ENCODE results near the gene PERM1.
"Not testable (repeated sequence)": the region's sequence is repeated elsewhere in the genome, so short reads cannot be mapped to it uniquely, and the experiment has no call there.

The PERM1 gene

GRCh38 chr1:993379-993995, 11.6 kb upstream of the PERM1 start:
- TF ChIP-seq EZH2phosphoT487 (IDR thresholded peaks at IDR 0.05; ENCODE audit: borderline replicate concordance, low read length) (no peak), CTCF (IDR thresholded peaks at IDR 0.05; ENCODE audit: low read depth, low read length, poor library complexity, severe bottlenecking) (no peak)
- Histone ChIP-seq H4K20me1 (ENCODE audit: control insufficient read depth, insufficient read depth, low read depth, low read length) (no peaks in the 10 kb centered on the region), H3K9me3 (ENCODE audit: control insufficient read depth, insufficient read depth, low read length) (no peaks in the 10 kb centered on the region), H3K36me3 (ENCODE audit: control insufficient read depth, low read length) (no peaks in the 10 kb centered on the region), H3K4me2 (ENCODE audit: low read length) (no peak overlapping the region), H3K4me1 (ENCODE audit: control insufficient read depth, low read length) (no peaks in the 10 kb centered on the region), H3K4me3 (ENCODE audit: low read length) (no peak overlapping the region), H3K27ac (ENCODE audit: low read depth, low read length) (no peak overlapping the region), H3F3A (ENCODE audit: control insufficient read depth, insufficient read depth) (no peaks in the 10 kb centered on the region), H3K27me3 (ENCODE audit: control insufficient read depth, low read length) (peaks cover 18% of the 10 kb centered on the region), H3K79me2 (ENCODE audit: control insufficient read depth, low read length) (no peaks in the 10 kb centered on the region), H3K9me2 (replicated peaks; ENCODE audit: control insufficient read depth, low read length) (no peaks in the 10 kb centered on the region)

- Histone ChIP-seq H3F3A (ENCODE audit: control insufficient read depth, insufficient read depth) (no peaks in the 10 kb centered on the region), H3K4me1 (ENCODE audit: control insufficient read depth, low read length) (no peaks in the 10 kb centered on the region), H3K9me2 (replicated peaks; ENCODE audit: control insufficient read depth, low read length) (no peaks in the 10 kb centered on the region), H4K20me1 (ENCODE audit: control insufficient read depth, insufficient read depth, low read depth, low read length) (no peaks in the 10 kb centered on the region), H3K27ac (ENCODE audit: low read depth, low read length) (no peak overlapping the region), H3K36me3 (ENCODE audit: control insufficient read depth, low read length) (no peaks in the 10 kb centered on the region), H3K9me3 (ENCODE audit: control insufficient read depth, insufficient read depth, low read length) (no peaks in the 10 kb centered on the region), H3K4me2 (ENCODE audit: low read length) (no peak overlapping the region), H3K4me3 (ENCODE audit: low read length) (no peak overlapping the region), H3K79me2 (ENCODE audit: control insufficient read depth, low read length) (no peaks in the 10 kb centered on the region), H3K27me3 (ENCODE audit: control insufficient read depth, low read length) (peaks cover 19% of the 10 kb centered on the region)
- TF ChIP-seq EZH2phosphoT487 (IDR thresholded peaks at IDR 0.05; ENCODE audit: borderline replicate concordance, low read length) (no peak), CTCF (IDR thresholded peaks at IDR 0.05; ENCODE audit: low read depth, low read length, poor library complexity, severe bottlenecking) (no peak)
Measured at GRCh38 chr1:992362-992761, 10.5 kb upstream of the PERM1 start.

- Histone ChIP-seq H3K27me3 (ENCODE audit: control insufficient read depth, low read length) (peaks cover 19% of the 10 kb centered on the region), H3K4me1 (ENCODE audit: control insufficient read depth, low read length) (no peaks in the 10 kb centered on the region)
- no peak for TF ChIP-seq EZH2phosphoT487 (IDR thresholded peaks at IDR 0.05; ENCODE audit: borderline replicate concordance, low read length)
- TF ChIP-seq CTCF (IDR thresholded peaks at IDR 0.05; ENCODE audit: low read depth, low read length, poor library complexity, severe bottlenecking) = no peak
Measured at GRCh38 chr1:991895-992294, 10.0 kb upstream of the PERM1 start.

GRCh38 chr1:991275-991674, 9.4 kb upstream of the PERM1 start:
- not testable (repeated sequence) for H3K4me2 ChIP-seq (ENCODE audit: low read length); H3K79me2 ChIP-seq (ENCODE audit: control insufficient read depth, low read length)
- peaks cover 22% of the 10 kb centered on the region for H3K27me3 ChIP-seq (ENCODE audit: control insufficient read depth, low read length)

More at GRCh38 chr1:991895-992294, 10.0 kb upstream of the PERM1 start:
- no peak overlapping the region for H3K4me3 ChIP-seq (ENCODE audit: low read length)
- H3F3A ChIP-seq (ENCODE audit: control insufficient read depth, insufficient read depth) = no peaks in the 10 kb centered on the region
- H3K36me3 ChIP-seq (ENCODE audit: control insufficient read depth, low read length) = no peaks in the 10 kb centered on the region
- H3K79me2 ChIP-seq (ENCODE audit: control insufficient read depth, low read length) = no peaks in the 10 kb centered on the region
- H4K20me1 ChIP-seq (ENCODE audit: control insufficient read depth, insufficient read depth, low read depth, low read length) = no peaks in the 10 kb centered on the region
- H3K9me3 ChIP-seq (ENCODE audit: control insufficient read depth, insufficient read depth, low read length) = no peaks in the 10 kb centered on the region
- H3K4me2 ChIP-seq (ENCODE audit: low read length) = no peak overlapping the region
- H3K27ac ChIP-seq (ENCODE audit: low read depth, low read length) = no peak overlapping the region
- H3K9me2 ChIP-seq (replicated peaks; ENCODE audit: control insufficient read depth, low read length) = no peaks in the 10 kb centered on the region

GRCh38 chr1:988061-988460, 6.2 kb upstream of the PERM1 start:
- not testable (repeated sequence) for H4K20me1 ChIP-seq (ENCODE audit: control insufficient read depth, insufficient read depth, low read depth, low read length); H3K9me2 ChIP-seq (replicated peaks; ENCODE audit: control insufficient read depth, low read length); H3F3A ChIP-seq (ENCODE audit: control insufficient read depth, insufficient read depth); H3K36me3 ChIP-seq (ENCODE audit: control insufficient read depth, low read length); H3K4me2 ChIP-seq (ENCODE audit: low read length); H3K27ac ChIP-seq (ENCODE audit: low read depth, low read length); H3K79me2 ChIP-seq (ENCODE audit: control insufficient read depth, low read length); H3K4me1 ChIP-seq (ENCODE audit: control insufficient read depth, low read length); H3K9me3 ChIP-seq (ENCODE audit: control insufficient read depth, insufficient read depth, low read length); H3K4me3 ChIP-seq (ENCODE audit: low read length)
- peaks cover 17% of the 10 kb centered on the region for H3K27me3 ChIP-seq (ENCODE audit: control insufficient read depth, low read length)

More at GRCh38 chr1:991275-991674, 9.4 kb upstream of the PERM1 start:
- not testable (repeated sequence) for H4K20me1 ChIP-seq (ENCODE audit: control insufficient read depth, insufficient read depth, low read depth, low read length); H3K9me3 ChIP-seq (ENCODE audit: control insufficient read depth, insufficient read depth, low read length); H3K36me3 ChIP-seq (ENCODE audit: control insufficient read depth, low read length); H3K27ac ChIP-seq (ENCODE audit: low read depth, low read length); H3K4me3 ChIP-seq (ENCODE audit: low read length); H3K9me2 ChIP-seq (replicated peaks; ENCODE audit: control insufficient read depth, low read length); H3K4me1 ChIP-seq (ENCODE audit: control insufficient read depth, low read length); H3F3A ChIP-seq (ENCODE audit: control insufficient read depth, insufficient read depth)

Data from DOHH2 (cell line).